HG03097 (cell line): ENCODE results near the gene COMP.
"Not testable (repeated sequence)": the region's sequence is repeated elsewhere in the genome, so short reads cannot be mapped to it uniquely, and the experiment has no call there.

ENCODE experiments used
- ATAC-seq: cut with Tn5 transposase; IDR thresholded peaks from one replicate; pipeline ENCODE4 v1.9.1; 2021; ENCODE audit not compliant: unreplicated experiment, low FRiP score

Gene COMP

DNA sequence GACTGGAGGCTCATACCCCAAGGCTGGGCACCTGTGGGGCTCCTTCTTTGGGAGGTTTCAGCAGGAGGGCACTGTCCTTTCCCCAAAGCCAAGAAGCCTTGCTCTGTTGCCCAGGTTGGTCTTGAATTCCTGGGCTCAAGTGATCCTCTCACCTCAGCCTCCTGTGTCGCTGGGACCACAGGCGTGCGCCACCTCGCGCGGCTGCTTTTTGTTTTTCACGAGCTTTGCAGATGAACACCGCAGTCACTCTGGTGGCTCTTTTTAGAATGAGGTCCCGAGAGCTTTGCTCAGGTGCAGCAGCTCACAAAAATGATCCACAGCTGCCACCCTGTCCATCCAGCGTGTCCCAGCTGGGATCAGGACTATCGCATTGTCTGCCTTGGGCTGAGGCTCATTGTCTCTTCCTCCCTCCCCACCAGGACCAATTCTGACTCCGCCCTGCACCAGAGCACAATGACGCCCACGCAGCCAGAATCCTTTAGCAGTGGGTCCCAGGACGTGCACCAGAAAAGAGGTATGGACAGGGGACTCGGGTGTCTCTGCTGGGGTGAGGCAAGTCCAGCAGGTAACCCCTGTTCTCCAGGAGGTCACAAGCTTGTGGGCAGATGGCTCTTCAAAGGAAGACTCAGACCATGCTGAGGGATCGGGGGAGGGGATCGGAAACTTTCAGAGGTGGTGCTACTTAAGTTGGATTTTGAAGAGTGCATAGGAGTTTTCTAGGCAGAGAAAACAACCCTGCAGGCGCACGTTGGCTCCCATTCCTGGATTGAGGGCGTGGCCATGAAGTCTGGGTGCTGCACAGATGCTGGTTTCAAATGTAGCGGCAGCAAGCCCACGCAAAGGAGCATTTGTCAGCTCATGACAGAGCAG, 41.5 kb downstream of the COMP start:
- ATAC-seq = no peak

DNA sequence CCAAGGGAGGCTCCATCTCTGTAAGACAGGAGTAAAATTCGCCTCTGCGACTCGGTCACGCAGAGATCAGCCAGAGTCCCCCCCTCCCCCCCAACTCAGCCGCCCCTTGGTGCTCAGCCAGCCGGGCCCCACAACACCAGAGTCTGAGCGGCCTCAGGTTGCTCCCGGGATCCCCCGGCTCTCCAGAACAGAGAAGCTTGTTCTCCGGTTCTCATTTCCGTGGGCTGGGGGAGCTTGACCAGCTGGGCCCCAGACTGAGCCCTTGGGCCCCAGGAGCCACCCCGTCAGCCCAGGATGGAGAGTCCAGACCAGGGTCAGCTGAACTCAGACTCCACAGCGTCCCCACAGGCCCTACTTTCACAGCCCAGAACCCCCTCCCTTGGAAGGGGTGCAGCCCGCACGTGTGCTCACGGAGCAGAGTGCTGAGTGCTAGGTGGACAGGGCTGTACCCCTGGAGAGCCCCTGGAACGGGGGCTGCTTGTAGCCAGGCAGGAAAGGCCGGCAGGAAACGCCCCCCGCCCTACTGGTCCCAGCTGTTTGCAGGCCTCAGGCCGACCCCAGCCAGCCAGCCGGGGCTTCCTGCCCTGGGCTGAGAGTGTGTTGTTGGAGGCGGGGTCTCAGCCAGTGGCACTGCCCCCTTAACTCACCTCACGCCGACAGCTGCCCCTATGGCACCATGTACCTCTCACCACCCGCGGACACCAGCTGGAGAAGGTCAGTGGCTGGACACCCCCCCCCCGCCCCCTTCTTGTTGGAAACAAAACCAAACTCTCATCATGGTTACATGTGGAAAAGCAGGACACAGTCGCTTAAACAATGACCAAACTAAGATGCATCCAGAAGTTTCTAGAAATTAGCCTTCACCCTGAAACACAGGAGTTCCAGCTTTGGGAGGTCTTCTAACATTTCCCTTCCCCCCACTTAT, 44.4 kb downstream of the COMP start:
- ATAC-seq = no peak

DNA sequence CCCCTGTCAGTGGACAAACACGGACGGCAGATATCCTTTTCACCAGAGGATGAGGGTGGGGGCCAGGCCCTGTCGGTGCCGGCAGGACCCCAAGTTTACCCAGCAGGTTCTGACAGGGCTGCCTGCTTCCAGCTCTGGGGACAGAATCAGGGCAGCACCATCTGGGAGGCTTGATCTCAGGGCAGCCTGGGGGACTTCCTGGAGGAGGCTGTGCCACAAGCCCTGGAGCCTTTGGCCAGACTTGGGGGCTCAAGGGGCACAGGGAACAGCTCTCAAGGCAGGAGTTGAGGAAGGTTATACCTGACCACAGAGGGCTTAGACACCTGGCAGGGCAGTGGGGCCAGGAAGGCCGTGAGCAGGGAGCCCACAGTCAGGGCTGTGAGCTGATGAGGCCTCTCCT, 45.2 kb downstream of the COMP start:
- ATAC-seq = no peak

DNA sequence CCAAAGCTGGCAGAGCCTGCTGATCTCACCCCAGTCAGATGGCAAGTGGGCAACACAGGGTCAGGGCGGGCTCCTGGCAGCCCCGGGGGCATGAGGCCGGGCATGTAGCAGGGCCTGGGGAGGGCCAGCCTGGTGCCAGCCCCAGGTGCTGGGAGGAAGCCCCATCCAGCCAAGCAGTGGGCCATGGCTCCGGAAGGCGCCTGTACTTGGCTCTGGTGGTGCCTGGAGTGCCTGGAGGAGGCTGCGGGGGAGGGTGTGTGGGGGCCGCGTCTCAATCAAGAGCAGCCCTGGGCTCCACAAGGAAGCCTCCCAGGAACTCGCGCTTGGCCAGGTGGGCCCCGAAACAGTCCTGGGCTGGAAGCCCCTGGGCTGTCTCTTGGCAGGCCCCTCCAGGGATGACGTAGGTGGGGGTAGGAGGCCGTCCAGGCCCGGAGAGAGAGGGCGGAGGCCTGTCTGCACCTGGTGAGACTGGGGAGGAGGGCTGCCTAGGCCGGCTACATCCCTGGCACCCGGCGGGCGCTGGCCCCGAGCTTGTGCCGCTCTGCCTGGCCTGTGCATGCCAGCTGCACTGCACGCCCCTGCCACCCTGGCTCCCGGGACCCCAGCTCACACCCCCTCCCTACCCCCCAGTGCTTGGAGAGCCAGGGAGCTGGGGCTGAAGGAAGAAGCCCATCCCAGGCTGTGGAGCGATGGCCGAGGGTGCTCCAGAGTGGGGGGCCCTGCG, 45.9 kb downstream of the COMP start:
- ATAC-seq = no peak

- ATAC-seq = no peak
Observed at GRCh38 chr19:18743784-18744418, 47.2 kb downstream of the COMP start.

GRCh38 chr19:18742838-18743783, 48.0 kb downstream of the COMP start:
- ATAC-seq = no peak

- no peak for ATAC-seq
Observed at GRCh38 chr19:18742324-18742723, 48.8 kb downstream of the COMP start.

DNA sequence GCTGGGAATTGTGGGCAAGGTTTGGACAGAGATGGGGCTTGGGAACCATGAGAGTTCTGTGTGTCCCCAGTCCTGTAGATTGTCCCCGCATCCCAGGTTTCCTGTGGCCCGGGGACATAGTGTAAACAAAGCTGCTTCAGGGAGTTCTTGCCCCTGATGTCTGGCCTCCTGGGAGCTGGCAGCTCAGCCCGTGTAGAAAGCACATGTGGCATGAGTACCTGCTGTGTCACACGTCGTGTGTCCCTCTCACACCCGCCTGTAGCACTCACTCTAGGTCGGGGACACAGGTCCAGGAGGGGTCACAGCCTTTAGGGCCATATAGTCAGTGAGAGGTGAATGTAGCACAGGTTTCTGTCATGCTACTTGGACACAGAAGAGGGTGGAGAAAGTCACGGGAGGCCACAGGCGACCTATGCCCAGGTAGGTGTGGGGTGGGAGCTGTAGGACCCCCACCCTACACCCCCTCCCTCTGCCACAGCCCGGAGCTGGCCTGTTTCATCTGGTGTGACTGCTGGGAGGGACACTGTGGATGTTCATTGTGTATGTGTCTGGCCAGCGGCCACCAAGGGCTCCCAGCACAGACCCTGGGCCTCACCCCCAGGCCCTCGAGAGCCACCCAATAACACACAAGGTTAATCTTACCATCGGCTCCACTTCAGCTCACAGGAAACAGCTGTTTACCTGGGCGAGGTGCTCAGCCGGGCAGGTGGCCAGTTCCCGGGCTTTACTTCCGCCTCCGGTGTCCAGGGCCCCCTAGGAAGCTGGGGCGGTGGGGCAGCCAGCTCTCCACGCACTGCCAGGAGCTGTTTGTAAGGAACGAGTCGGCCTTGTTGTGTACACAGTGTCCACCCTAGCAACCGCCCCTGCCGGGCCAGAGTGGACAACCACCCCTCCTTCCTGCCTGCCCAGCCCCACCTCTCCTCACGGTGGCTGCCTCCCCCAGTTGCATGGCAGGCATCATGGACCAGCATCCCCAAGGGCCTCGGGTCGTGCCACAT, 49.7 kb downstream of the COMP start:
- ATAC-seq = no peak

GRCh38 chr19:18738961-18739690, 52.0 kb downstream of the COMP start:
- no peak for ATAC-seq

DNA sequence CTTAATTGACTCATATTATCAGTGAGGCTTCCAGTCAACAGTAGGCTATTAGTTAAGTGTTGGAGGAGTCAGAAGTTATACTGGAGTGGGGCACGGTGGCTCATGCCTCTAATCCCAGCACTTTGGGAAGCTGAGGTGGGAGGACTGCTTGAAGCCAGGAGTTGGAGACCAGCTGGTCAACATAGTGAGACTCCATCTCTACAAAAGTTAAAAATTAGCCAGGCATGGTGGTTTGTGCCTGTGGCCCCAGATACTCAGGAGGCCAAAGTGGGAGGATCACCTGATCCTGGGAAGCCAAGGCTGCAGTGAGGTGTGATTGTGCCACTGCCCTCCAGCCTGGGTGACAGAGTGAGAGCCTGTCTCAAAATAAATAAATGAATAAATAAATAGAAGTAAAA, 53.2 kb downstream of the COMP start:
- no peak for ATAC-seq

- ATAC-seq = no peak
Observed at GRCh38 chr19:18737337-18737953, 53.7 kb downstream of the COMP start.

DNA sequence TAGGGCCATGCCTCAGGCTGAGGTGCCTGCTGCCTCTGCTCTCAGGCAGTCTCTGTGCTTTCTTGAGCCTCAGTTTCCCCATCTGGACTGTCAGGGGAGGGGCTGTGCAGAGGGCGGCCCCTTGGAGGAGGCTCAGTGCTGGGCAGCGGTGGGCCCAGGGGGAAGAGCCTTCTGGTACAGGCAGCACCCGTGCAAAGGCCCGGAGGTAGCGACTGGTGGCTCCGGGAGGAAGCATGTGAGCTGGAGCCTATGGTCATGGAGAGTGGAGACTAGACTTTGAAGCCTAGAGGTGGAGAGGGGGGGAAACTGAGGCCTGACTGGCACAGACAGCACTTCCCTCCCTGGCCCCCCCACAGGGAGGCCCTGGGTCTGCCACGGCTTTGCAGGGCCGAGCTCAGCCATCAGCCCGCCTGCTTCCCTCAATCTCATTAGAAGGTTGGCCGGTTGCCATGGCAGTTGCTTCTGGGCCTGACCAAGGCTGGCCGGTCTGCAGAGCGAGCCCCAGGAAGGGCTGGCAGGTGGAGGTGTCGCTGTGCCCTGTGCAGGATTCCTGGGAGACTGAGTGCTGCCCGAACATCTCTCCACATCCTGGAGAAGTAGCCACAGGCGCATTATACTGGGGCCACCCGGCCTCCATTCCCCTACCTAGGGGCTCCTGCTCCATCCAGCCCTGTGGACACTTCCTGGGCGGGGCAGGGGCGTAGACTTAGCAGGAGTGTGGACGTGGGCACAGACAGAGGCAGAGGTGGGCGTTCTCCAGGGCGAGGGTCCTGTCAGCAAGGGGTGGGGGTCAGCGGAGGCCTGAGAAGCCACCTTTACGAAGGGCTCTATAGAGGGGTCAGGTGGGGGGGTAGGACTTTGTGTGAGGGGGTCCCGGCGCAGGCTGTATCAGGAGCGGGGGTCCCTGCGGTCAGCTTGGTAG, 54.4 kb downstream of the COMP start:
- ATAC-seq = no peak

GRCh38 chr19:18735752-18736151, 55.4 kb downstream of the COMP start:
- ATAC-seq = no peak

DNA sequence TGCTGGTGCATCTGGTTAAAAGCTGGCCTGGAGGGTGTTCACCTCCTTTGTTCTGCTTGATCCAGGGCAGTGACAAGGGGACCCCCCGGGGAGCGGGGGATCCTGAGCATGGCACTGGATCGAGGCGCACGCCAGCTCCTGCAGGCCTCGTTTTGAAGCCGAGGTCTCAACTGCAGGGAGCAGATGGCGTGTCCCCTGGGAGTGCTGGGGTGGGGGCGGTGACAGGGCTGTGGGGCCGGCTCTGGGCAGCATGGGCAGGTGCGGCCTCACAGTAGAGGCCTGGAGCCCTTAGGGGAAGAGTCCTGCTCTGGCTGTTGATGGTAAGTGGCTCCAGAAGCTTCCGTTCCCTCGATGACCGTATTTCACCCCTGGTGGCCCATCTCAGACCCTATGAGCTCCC, 55.8 kb downstream of the COMP start:
- no peak for ATAC-seq

GRCh38 chr19:18733762-18734332, 57.3 kb downstream of the COMP start:
- not testable (repeated sequence) for ATAC-seq

GRCh38 chr19:18733196-18733647, 57.9 kb downstream of the COMP start:
- ATAC-seq = no peak
